Activated CD8-positive, alpha-beta memory T cell treated with anti-CD3 and anti-CD28 coated beads for 36 hours (primary cell): ENCODE results near the gene PIGC. TPM values are rescaled to one million over a fixed set of nuclear protein-coding genes. Genes with fewer than 3 reads are reported as not detected.

Experiments used
- CTCF ChIA-PET: fragments of 350-600 bp; sonication (Branson Sonifier 250); formaldehyde crosslinking; loops from one replicate; lab custom pipeline; 2021; ENCODE audit warnings: antibody characterized with exemption; lab: Charles Lee
- POLR2A ChIA-PET: fragments of 350-600 bp; sonication (Branson Sonifier 250); formaldehyde crosslinking; loops from one replicate; lab custom pipeline; 2021; ENCODE audit warnings: antibody characterized with exemption; lab: Charles Lee
- total RNA-seq, 2 experiments: library from RNA; stranded (reverse); gene quantifications; one replicate each; pipeline ENCODE4 v1.2.3, GENCODE V29; 2021

The PIGC gene
- total RNA-seq, 2 experiments from 2014 or later: 21.4 to 23.5 TPM

DNA sequence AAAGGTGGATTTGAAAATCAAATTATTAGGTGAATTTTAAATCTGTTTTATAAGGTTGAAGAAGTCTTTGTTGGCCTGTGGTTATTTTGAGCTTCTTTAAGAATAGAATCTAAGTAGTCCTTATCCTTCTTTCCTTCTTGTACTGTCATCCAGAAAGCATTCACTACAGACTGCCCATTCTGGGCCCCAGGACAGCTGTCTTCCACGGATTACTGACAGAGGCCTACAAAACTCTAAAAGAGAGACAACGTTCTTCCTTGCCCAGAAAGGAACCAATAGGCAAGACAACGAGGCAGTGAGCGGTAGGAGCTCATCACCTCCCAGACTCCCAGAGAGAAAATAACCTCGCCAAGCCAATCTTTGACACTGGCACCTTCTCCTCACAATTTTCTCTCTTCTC lies 24.4 kb upstream of the PIGC start:
- ChIA-PET CTCF (no interaction called here), POLR2A (no interaction called here)

DNA sequence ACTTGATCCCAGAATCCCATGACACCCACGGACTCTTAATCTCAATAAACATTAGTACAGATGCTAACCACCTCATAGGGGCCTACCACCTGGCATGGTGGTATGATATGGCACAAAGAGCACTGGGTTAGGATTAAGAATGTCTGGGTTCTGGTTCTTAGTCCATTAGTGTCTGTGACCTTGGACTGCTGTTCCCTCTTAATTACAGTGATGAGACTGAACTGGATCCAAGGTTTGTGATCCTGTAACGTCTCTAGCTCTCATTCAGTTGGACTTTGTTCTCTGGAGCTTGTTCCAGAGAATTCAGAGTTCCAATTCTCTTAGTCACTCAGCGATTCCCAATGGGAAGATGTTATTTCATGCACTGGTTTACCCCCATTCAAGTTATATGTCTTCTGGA lies 23.6 kb upstream of the PIGC start:
- ChIA-PET CTCF (no interaction called here), POLR2A (no interaction called here)

DNA sequence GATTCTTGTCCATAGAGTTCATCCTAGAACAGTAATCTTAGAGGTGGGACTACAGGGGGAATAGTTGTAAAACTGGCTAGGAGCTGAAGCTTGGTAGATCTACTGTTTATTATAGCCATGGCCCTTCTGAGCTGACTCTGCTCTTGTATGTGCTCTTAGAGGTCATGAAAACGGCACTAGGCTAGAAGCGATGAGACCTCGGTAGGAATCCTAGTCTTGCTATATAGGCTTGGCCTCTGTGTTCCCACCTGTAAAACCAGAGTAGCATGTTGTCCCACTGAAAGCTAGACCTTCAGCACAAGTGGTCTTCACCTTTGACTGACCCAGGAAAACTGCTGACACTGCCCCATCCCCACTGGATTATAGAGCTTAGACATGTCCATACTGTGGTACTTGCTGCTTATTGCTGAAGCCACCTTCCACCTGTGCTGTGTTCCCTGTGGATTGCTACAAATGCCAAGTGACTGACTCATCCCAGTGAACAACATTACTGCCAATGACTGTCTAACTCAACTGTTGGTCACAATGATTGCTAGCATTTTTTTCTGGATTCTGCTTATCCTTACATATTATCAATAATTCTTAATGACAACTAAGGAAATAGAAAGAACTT lies 23.0 kb upstream of the PIGC start:
- CTCF ChIA-PET: no interaction called here
- POLR2A ChIA-PET: no interaction called here

DNA sequence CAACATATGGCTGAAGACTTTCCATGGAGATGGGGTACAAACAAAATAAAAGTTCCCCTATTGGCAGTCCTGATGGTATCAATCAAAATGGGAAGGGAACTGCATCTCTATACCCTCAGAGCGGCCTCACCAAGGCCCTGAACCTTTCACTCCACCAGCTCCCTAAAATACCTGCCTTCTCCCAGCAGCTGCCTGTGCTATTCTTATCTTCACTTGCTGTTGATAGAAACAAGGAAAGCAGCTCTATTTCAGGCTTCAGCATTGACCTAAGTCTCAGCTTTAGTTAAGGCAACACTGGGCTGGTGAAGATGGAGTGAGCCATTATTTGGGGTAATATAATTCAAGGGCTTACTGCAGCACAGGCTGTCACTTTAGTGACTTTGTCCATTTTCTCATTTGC lies 21.7 kb upstream of the PIGC start:
- CTCF ChIA-PET: no interaction called here
- POLR2A ChIA-PET: no interaction called here

DNA sequence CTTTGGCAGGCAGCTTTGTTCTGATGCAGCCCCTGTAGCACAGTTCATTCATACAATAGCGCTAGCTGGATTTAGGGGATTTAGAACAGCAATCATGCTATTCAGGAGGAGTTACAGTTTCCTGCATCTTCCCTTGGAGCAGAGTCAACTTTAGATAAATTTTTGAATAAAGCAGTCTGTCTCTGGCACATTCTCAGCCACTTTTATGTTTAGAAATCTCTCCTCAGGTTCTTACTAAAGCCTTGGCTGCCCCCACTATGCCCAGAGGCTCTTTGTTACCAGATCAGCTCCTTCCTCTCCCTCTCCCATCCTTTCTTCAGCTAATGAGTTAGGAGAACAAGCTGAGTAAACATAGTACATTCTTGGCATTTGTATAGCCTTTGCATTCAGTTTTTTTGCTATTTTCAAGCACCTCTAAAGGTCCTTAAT lies 17.0 kb upstream of the PIGC start:
- POLR2A ChIA-PET: no interaction called here
- CTCF ChIA-PET: no interaction called here

DNA sequence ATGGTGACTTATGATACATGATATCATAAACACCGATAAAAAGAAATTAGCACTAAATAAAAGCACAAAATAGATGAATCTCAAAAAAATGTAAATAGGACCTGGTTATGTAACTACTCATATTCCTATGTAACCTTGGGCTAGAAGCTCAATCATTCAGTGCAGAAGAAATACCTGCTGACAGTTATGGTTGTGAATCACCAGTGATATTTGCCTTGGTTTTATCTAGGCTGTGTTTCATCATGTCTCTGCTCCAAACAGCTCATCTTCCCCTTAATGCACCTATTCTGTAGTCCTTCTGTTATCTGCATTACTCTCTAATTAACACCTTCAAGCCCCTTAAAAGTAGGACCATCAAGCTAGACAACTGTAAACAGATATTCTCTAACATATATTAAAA lies 16.3 kb upstream of the PIGC start:
- CTCF ChIA-PET: interaction anchor here (0.5 kb wide), 1 partner anchor 50 kb away, joined by 3 read pairs; no protein-coding TSS in a partner anchor
- POLR2A ChIA-PET: interaction anchor here (0.6 kb wide), 1 partner anchor 679 kb away, joined by 3 read pairs; the partner anchor contains the start of gene METTL13

DNA sequence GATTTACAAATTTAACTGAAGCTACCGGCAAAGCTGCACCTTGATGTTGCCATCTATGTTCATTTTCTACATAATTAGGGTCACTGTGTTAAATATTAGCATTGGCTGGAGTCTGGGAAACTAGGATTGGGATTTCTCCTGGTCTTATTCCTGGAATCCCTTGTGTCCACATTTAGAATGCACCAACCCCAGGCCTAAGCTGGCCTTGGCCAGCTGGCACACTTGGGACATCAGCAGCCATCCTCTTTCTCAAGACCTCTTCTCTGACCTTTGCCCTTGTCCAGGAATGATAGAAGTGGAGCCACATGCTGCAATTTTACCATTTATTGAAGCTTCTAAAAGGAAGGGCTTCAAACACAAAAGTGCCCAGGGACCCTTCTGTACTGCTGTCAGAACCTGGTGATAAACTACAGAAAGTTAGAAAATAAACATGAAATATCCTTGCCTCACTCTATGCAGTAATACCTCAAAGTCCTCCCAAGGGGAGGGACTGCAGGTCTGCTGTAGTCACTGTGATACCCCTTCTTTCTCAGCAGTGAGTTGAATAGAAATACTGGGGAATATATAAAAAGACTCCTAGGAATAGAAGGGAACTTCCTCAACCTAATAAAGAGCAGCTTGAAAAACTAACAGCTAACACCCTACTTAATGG lies 13.7 kb upstream of the PIGC start:
- POLR2A ChIA-PET: no interaction called here
- CTCF ChIA-PET: no interaction called here

DNA sequence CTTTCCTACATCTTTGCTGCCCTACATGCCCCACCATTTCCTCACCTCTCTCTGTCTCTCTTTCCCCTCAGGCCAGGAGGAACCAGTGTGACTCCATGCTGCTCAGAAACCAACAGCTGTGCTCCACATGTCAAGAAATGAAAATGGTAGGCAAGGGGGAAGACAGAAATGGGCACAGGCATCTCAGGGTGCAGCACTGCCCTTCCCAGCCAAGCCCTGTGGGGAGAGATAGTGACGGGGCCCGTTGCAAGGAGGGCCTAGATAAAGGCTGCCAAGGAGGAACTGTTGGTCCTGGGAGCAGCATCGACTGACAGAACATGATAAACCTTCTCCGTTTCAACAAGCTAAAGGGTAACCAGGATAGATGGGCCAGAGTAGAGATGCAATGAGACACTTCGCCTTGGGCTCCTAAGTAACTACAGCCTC lies 12.5 kb upstream of the PIGC start:
- ChIA-PET CTCF (no interaction called here), POLR2A (no interaction called here)

DNA sequence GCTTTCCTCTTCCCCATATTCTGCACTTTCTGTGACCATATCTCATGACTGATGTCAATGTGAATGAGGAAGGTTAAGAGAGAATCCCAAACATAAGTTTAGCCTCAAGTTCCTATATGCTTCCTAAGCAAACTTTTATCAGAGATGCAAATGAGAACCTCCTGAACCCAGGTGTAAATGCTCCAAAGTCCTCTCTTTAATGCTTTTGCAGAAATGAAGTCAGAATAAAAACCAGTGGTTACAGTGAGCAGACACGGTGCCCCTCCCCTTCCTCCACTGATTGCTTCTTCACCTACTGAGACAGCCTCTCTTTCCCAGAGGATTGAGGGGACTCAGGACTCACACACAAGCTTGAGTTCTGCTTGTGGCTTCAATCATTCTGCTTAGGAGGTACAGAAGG lies 11.6 kb upstream of the PIGC start:
- POLR2A ChIA-PET: no interaction called here
- CTCF ChIA-PET: no interaction called here

DNA sequence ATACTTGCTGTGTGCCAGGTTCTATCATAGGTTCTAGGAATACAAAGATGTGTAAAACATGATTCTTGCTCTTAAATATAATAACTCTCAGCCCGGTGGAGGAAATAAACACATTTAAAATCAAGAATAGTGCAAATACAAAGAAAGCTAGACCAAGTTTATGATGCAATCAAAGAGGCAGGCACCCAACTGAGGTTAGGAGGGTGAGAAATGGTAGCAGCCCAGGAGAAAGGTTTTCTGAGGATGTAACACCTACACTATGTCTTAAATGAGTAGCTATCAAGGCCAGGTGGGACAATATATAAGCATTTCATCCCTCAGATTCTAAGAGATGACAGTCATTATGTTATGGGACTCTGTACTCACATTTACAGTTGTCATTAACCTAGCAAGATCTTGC lies 9.7 kb upstream of the PIGC start:
- CTCF ChIA-PET: interaction anchor here (0.8 kb wide), 1 partner anchor 9 kb away, joined by 3 read pairs; no protein-coding TSS in a partner anchor

DNA sequence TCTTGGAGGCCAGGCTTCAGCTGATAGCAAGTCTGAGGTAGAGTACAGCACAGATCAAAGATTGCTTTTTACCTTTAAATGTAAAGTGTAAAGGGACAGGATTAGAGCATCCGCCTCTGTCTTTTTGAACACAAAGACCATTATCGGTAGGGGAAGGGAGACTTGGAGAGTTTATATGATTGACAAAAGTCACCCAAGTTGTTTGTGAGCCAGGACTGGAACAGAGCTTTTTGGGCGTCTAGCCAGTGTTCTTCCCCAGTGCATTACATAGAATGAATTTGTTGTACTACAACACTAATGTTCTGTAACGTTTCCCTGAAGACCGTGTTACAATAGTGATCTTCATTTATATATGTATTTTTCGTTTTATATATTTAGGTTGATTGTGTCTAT lies 9.3 kb upstream of the PIGC start:
- POLR2A ChIA-PET: no interaction called here

More for the DNA sequence above, 9.7 kb upstream of the PIGC start:
- POLR2A ChIA-PET: no interaction called here

DNA sequence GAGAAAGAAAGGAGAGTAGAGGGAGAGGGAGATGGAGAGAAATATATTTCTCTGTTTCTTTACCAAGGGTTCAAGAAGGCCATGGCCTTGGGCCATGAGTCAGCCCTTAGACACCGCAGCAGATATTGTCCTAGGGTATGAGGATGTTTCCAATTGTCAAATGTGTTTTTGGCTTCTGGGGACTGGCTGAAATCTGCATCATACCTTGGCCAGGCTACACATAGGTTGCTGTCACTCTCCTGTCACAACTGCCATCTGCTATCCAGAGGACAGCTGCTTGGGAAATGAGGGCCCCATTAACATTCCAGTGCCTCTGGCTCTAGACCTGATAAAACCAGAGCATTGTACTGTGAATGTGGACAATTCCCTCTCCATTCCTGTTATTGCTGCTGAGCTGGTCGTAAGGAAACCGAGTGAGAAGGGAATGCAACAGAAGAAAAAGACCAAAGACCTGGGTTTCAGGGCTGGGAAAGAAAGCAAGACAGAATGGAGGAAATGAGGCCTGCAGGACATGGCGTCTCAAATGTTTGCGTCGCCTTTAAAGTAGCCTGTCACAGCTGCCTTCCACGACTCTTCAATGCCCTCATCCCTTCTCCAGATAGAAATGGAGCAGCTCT lies 8.8 kb upstream of the PIGC start:
- POLR2A ChIA-PET: no interaction called here
- CTCF ChIA-PET: no interaction called here

More for the DNA sequence above, 9.3 kb upstream of the PIGC start:
- CTCF ChIA-PET: interaction anchor here (0.8 kb wide), 1 partner anchor 8 kb away, joined by 3 read pairs; no protein-coding TSS in a partner anchor

DNA sequence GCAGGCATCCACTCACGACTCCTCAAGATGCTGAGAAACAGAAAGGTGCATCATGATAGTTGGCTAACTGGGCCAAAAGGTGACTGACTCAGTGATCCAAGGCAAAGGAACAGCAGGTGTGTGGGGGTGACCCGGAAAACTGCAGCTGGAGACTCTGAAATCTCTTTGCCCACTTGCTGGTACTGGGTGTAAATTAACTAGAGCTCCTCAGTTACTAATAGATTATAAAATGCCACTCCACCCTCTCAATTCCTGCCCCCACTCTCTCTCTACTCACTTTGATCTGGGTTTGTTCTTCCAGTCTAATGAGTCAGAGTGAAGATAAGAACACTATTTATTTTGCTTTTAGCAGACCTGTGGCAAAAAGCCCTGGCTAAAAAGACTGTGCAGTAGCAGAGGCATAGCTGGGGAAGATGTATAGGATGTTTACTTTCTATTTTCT lies 7.2 kb upstream of the PIGC start:
- ChIA-PET POLR2A (interaction anchor here (0.7 kb wide), 1 partner anchor 395 kb away, joined by 4 read pairs; no protein-coding TSS in a partner anchor), CTCF (interaction anchor here (0.6 to 2.3 kb wide), 4 partner anchors 11 to 276 kb away, joined by 3 to 8 read pairs (median 4); no protein-coding TSS in a partner anchor)

DNA sequence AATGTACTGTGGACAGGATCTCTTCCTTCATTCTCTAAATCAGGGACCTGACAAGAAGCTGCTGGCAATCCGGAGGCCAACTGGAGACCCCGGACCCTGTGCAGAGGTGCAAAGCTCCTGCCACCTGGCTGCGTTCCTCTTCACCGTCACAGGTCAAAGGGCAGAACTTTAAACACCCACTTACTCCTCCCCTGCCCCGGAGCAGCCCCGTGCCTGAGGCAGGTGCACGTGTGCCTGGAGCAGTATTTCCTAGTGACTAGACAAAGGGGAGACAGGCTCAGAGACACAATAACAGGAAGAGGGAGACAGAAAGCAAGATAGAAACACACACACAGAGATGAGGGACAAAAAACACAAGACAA lies 6.6 kb upstream of the PIGC start:
- ChIA-PET POLR2A (no interaction called here), CTCF (interaction anchor here (0.6 to 2.3 kb wide), 4 partner anchors 11 to 353 kb away, joined by 3 to 8 read pairs (median 4); no protein-coding TSS in a partner anchor)

DNA sequence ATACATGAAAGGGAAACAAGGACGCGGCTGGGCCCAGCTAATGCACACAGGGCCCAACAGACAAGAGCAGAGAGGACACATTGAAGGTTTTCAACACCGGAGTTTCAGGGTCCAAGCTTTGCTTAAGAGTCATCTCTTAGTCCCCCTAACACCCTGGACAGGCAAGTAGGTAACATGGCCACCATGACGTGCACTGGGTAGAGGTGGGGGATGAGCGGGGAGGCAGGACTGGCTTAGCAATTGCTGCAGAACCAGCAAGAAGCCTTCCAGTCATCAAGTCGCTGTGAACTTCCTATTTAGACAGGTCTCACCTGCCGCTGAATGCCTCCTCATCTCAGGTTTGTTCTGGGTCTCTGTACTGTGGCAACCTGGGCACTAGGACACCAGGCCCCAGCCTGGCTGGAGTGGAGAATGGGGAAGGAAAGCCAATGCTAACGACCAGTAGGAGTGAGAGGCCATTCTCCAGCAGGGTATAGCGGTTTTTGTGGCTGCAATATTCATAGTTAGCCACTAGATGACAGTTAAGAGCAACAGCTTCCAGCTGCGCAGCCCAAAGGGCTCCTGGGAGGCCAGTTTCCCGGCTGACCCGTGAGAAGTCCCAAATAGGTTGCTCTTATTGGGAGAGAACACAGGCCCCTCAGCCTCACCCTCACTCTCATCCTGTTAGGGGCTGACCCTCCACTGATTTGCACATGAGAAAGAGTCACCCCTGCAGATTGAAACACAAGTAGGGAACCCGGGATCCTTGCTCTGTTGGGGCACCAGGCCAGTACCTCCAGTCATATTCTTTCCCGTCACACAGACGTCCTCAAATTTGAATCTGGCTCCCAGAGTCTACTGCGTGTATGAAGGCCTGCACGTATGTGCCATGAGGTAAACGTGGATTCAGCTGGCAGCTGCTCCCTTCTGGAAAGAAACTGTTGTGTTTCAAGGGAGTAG lies 6.0 kb upstream of the PIGC start:
- ChIA-PET CTCF (interaction anchor here (0.6 to 2.3 kb wide), 3 partner anchors 10 to 352 kb away, joined by 3 to 8 read pairs (median 4); no protein-coding TSS in a partner anchor), POLR2A (no interaction called here)

DNA sequence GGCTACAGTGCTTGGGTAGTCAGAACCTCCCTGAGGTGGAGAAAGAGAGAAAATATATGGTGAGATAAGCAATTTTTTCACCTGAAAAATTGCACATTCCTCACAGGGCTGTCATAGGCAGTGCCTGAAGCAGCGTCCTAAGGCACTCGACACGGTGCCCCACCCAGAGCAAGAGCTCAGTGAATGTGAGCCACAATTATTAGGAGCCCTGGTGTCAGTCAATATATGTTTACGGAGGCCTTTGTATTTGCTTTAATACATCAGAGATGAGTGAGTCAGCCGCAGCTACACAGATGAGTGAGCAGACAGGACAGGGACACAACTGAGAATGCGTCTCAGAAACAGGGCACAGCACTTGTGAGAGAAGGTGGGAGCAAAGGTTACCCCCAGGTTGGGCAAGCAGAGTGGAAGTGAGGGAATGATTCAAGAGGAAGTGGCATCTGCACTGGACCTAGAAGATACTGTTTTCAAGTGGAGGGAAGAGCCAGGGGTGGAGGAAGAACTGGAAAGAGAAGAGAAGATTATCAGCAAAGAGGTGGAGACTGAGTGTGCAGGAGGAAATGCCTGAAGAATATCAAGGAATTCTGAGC lies 5.2 kb upstream of the PIGC start:
- ChIA-PET CTCF (interaction anchor here (2.3 kb wide), 1 partner anchor 278 kb away, joined by 8 read pairs; no protein-coding TSS in a partner anchor), POLR2A (no interaction called here)

DNA sequence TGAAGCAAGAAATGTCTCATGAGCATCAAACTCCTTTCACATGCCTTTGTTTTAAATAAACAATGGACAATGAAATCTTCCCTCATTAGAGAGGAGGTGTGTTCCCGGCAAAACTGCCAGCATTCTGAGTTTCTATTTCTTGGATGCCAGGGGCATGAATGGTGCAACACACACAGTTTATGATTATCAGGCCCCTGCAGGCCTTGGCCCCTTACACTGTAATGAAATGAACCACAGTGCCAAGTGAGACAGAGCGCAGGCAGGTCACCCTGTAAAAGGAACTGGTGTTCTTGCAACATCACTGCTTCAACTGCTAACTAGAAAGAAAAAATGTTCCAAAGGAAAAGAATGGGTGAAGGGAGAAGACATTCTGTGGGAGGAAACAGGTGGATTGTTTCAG lies 3.8 kb upstream of the PIGC start:
- ChIA-PET POLR2A (no interaction called here), CTCF (no interaction called here)

DNA sequence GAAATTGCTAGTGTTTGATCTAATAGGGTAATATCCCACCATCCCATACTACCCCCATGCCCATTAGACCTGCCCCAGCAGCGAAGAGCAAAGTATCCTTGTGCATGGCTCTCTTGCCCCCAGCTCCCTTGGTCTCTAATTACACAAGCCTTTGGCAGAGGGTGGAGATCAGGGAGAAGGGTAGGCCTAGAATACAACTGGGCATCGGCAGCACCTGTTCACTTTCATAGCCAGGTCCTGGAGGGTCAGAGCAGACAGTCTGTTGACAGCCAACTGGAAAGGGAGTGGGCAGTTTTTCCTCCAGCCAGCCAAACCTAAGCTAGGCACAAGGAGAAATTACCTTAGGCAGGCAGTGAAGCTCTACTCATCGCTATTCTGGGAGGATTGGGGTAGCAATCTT lies 2.7 kb upstream of the PIGC start:
- POLR2A ChIA-PET: no interaction called here

More for the DNA sequence above, 2.7 kb upstream of the PIGC start:
- CTCF ChIA-PET: interaction anchor here (0.6 to 1.0 kb wide), 2 partner anchors 47 to 87 kb away, joined by 3 read pairs; no protein-coding TSS in a partner anchor
